GM19372 (cell line): ENCODE measurements around the gene C3orf18.

Source experiments
- ATAC-seq: cut with Tn5 transposase; IDR thresholded peaks from one replicate; pipeline ENCODE4 v1.9.1; 2021; ENCODE audit warnings: mild to moderate bottlenecking, low read depth, moderate library complexity; ENCODE audit not compliant: unreplicated experiment

Gene C3orf18

GRCh38 chr3:50604110-50604621, 36.6 kb upstream of the C3orf18 start:
- ATAC-seq: no peak

GRCh38 chr3:50603261-50604109, 35.9 kb upstream of the C3orf18 start:
- ATAC-seq: no peak

- ATAC-seq: no peak
Measured at GRCh38 chr3:50602595-50603191, 35.1 kb upstream of the C3orf18 start.

- peak; percentile 60 for ATAC-seq
Measured at GRCh38 chr3:50600841-50601591, 33.5 kb upstream of the C3orf18 start.

GRCh38 chr3:50600141-50600753, 32.7 kb upstream of the C3orf18 start:
- no peak for ATAC-seq

GRCh38 chr3:50599716-50600118, 32.2 kb upstream of the C3orf18 start:
- no peak for ATAC-seq

GRCh38 chr3:50599115-50599715, 31.7 kb upstream of the C3orf18 start:
- ATAC-seq: no peak

- no peak for ATAC-seq
Measured at GRCh38 chr3:50594253-50594785, 26.8 kb upstream of the C3orf18 start.

GRCh38 chr3:50592568-50592967, 25.0 kb upstream of the C3orf18 start:
- no peak for ATAC-seq

GRCh38 chr3:50591196-50591741, 23.7 kb upstream of the C3orf18 start:
- no peak for ATAC-seq

- ATAC-seq: no peak
Measured at GRCh38 chr3:50588759-50589433, 21.3 kb upstream of the C3orf18 start.

- no peak for ATAC-seq
Measured at GRCh38 chr3:50587806-50588758, 20.5 kb upstream of the C3orf18 start.

- no peak for ATAC-seq
Measured at GRCh38 chr3:50587373-50587772, 19.8 kb upstream of the C3orf18 start.

- no peak for ATAC-seq
Measured at GRCh38 chr3:50586763-50587070, 19.2 kb upstream of the C3orf18 start.

GRCh38 chr3:50585919-50586762, 18.6 kb upstream of the C3orf18 start:
- ATAC-seq: no peak

- no peak for ATAC-seq
Measured at GRCh38 chr3:50584391-50584790, 16.8 kb upstream of the C3orf18 start.

- no peak for ATAC-seq
Measured at GRCh38 chr3:50583897-50584296, 16.4 kb upstream of the C3orf18 start.
